Upper lobe of right lung (tissue), 1 donor: ENCODE data around the gene CPN2. TPM values are rescaled to one million over a fixed set of nuclear protein-coding genes. Genes with fewer than 3 reads are reported as not detected.

Experiments
- ATAC-seq: fragments of 200-7000 bp; cut with Tn5 transposase; one replicate; pipeline ENCODE4 v1.9.1; 2020; ENCODE audit warnings: mild to moderate bottlenecking, moderate library complexity
- DNase-seq: peaks from one replicate; pipeline ENCODE4 v3.0.0-alpha.2; 2020
- H3K27ac ChIP-seq: fragments of 200-600 bp; one replicate; pipeline ENCODE4 v1.8.0; 2022
- H3K27me3 ChIP-seq: fragments of 200-600 bp; one replicate; pipeline ENCODE4 v1.8.0; 2022; ENCODE audit warnings: mild to moderate bottlenecking
- H3K36me3 ChIP-seq: fragments of 200-600 bp; one replicate; pipeline ENCODE4 v1.8.0; 2022
- H3K4me1 ChIP-seq: fragments of 200-600 bp; one replicate; pipeline ENCODE4 v1.8.0; 2022
- H3K4me3 ChIP-seq: fragments of 200-600 bp; one replicate; pipeline ENCODE4 v1.8.0; 2022; ENCODE audit warnings: mild to moderate bottlenecking
- H3K9me3 ChIP-seq: fragments of 200-600 bp; one replicate; pipeline ENCODE4 v1.8.0; 2022
- CTCF ChIP-seq: fragments of 200-600 bp; IDR thresholded peaks from one replicate; pipeline ENCODE4 v1.8.0; 2022; ENCODE audit warnings: antibody characterized with exemption
- intact Hi-C: fragments of 100-400 bp; cut with DNase I; formaldehyde crosslinking; loops from one replicate; pipeline ENCODE4 v1.11.0; 2022
- total RNA-seq: library from RNA; stranded (reverse); fragmentation: NEBNext Ultra II Directional; extraction: Animal tissue kit (Norgen Biotek cat#: 25700); gene quantifications from one replicate; pipeline ENCODE4 v1.2.1, GENCODE V29; 2021
- donor health status: DM: no; HTN: yes; CAD: no; lungs with severe emphysema.

CPN2 gene
- total RNA-seq, 1 donor from 2014 or later, result not detected

- ATAC-seq (no peak), DNase-seq (peak; percentile 30)
- no peak overlapping the region for H3K27ac ChIP-seq
- no peaks in the 10 kb centered on the region for H3K27me3 ChIP-seq
- no peak for TF ChIP-seq CTCF
- H3K36me3 ChIP-seq, result no peaks in the 10 kb centered on the region
- intact Hi-C loops, result loop anchor here (10.0 kb wide), 1 partner anchor 177 kb away; the partner anchor contains the start of gene HES1
- no peak overlapping the region for H3K4me3 ChIP-seq
- H3K4me1 ChIP-seq, result peaks cover 26% of the 10 kb centered on the region
- H3K9me3 ChIP-seq, result no peaks in the 10 kb centered on the region
Observed at GRCh38 chr3:194312186-194312742, 38.9 kb downstream of the CPN2 start.

GRCh38 chr3:194311000-194311399, 40.1 kb downstream of the CPN2 start:
- no peaks in the 10 kb centered on the region for H3K27me3 ChIP-seq
- intact Hi-C loops, result loop anchor here (10.0 kb wide), 1 partner anchor 176 kb away; the partner anchor contains the start of gene HES1

DNA sequence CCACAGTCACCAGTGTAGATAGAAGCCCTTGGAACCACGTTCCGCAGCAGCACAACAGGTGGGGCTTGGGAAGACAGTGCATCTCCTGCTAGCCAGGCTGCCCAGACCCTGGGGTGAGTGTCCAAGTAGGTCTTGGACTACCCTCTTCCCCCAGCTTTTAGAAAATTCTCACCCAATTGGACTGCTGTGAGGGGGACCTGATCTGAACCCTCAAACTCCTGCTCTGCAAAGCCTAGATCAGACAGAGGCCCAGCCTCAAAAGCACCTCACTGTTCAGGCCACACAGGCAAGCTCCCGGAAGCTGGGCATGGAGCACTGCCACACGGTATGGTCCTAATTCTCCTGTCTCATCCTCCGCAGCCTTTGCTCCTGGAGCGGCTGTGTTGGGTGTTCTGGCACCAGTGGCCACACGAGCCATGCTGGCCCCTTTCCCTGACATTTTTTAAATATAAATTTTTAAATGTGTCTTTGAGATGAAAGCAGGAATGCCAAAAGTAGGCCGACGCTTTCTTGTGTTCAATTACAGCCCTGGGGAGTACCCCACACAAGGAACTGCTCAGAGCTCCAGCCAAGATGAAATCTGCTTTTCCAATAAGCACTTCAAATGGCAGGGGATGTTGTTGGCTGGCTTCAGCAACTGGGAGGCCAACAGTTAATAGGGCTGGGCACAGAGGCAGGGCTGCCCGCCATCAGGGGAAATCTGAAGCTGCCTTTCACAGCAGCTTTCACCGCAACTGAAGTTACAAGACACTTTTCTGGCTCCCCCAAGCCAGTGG, 40.9 kb downstream of the CPN2 start:
- Histone ChIP-seq H3K27me3 (no peaks in the 10 kb centered on the region), H3K27ac (no peak overlapping the region), H3K36me3 (no peaks in the 10 kb centered on the region), H3K4me3 (no peak overlapping the region), H3K4me1 (peaks cover 36% of the 10 kb centered on the region), H3K9me3 (no peaks in the 10 kb centered on the region)
- ATAC-seq, result no peak
- no peak for TF ChIP-seq CTCF
- DNase-seq, result peak; percentile 44
- intact Hi-C loops, result loop anchor here (10.0 kb wide), 1 partner anchor 175 kb away; the partner anchor contains the start of gene HES1

More at GRCh38 chr3:194311000-194311399, 40.1 kb downstream of the CPN2 start:
- no peak for ATAC-seq
- TF ChIP-seq CTCF, result no peak
- H3K9me3 ChIP-seq, result no peaks in the 10 kb centered on the region
- H3K4me1 ChIP-seq, result peaks cover 37% of the 10 kb centered on the region
- no peak for DNase-seq
- H3K27ac ChIP-seq, result no peak overlapping the region
- H3K36me3 ChIP-seq, result no peaks in the 10 kb centered on the region
- H3K4me3 ChIP-seq, result no peak overlapping the region

GRCh38 chr3:194308601-194309449, 42.3 kb downstream of the CPN2 start:
- H3K9me3 ChIP-seq, result no peaks in the 10 kb centered on the region
- H3K4me1 ChIP-seq, result peaks cover 26% of the 10 kb centered on the region
- H3K27ac ChIP-seq, result no peak overlapping the region
- intact Hi-C loops, result no loop called here
- TF ChIP-seq CTCF, result no peak
- DNase-seq (peak; percentile 2), ATAC-seq (no peak)
- H3K4me3 ChIP-seq, result no peak overlapping the region
- H3K36me3 ChIP-seq, result no peaks in the 10 kb centered on the region
- no peaks in the 10 kb centered on the region for H3K27me3 ChIP-seq

DNA sequence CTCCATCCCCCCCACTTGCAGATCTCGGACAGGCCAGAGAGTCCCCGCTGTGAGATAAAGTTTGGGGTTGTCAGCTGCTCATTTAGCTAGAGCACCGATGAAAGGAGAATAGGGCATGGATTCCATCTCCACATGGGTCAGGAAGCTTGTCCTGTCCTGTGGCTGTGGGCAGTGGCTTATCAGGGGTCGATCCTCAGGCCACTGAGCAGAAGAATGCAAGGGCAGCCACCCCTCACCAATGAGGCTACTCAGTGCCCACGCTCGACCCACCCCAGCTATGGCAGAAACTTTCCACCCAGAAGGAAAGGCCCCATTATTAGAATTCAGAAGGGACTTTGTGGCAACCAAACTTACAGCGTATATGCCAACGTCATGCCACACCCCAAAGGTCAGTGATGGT, 43.3 kb downstream of the CPN2 start:
- no peak for ATAC-seq
- H3K4me3 ChIP-seq, result no peak overlapping the region
- H3K9me3 ChIP-seq, result no peaks in the 10 kb centered on the region
- H3K27ac ChIP-seq, result no peak overlapping the region
- no peak for TF ChIP-seq CTCF
- intact Hi-C loops, result no loop called here
- no peaks in the 10 kb centered on the region for H3K36me3 ChIP-seq
- no peaks in the 10 kb centered on the region for H3K27me3 ChIP-seq
- peaks cover 18% of the 10 kb centered on the region for H3K4me1 ChIP-seq
- peak; percentile 35 for DNase-seq
